AG09319 (cell line): Measurements from ENCODE around the gene ARG2.

ENCODE experiments used
- DNase-seq: peaks from one replicate; pipeline ENCODE4 v3.0.0-alpha.2; 2010; ENCODE audit warnings: low read depth; ENCODE audit errors: extremely low read depth
- TF ChIP-seq, protein P1 (sequence below): IDR thresholded peaks from 2 replicates; pipeline ENCODE4 v1.5.1; 2011; ENCODE audit warnings: low read depth, mild to moderate bottlenecking, inconsistent platforms, low read length, moderate library complexity

The ARG2 gene

DNA sequence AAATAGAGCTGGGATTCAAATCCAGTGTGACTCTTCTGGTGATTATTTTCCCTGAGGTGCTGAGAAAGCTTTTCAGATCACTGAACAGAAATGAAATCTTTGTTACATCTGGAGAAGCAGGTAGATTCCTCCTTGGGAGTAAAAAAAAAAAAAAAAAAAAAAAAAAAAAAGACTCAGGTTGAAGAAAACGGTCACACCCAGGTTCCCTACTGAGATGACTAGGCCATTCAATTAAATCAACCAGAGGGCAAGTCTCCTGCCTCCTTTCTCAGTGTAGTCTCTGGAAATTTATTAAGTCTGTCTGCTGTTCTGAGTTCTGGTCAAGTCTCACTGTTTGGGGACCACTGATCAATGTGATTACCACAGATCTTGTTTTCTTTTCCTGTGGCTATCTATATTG, 24.0 kb downstream of the ARG2 start:
- TF ChIP-seq, protein P1, sequence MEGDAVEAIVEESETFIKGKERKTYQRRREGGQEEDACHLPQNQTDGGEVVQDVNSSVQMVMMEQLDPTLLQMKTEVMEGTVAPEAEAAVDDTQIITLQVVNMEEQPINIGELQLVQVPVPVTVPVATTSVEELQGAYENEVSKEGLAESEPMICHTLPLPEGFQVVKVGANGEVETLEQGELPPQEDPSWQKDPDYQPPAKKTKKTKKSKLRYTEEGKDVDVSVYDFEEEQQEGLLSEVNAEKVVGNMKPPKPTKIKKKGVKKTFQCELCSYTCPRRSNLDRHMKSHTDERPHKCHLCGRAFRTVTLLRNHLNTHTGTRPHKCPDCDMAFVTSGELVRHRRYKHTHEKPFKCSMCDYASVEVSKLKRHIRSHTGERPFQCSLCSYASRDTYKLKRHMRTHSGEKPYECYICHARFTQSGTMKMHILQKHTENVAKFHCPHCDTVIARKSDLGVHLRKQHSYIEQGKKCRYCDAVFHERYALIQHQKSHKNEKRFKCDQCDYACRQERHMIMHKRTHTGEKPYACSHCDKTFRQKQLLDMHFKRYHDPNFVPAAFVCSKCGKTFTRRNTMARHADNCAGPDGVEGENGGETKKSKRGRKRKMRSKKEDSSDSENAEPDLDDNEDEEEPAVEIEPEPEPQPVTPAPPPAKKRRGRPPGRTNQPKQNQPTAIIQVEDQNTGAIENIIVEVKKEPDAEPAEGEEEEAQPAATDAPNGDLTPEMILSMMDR, result no peak
- no peak for DNase-seq

DNA sequence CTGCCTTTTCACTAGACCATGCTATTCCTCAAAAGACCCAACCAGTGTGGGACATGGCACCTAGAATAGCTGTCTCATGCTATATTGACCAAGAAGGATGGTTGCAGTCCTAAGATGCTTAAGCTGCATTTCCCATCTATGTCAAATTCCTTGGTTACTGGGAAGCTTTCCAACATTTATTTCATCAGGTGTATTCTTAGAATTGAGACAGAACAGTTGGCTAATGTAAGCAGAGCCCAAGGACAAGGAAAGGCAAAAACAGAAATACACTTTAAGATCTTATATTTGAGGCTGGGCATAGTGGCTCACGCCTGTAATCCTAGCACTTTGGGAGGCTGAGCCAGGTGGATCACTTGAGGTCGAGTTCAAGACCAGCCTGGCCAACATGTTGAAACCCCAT, 24.7 kb downstream of the ARG2 start:
- DNase-seq, result no peak
- TF ChIP-seq, protein P1, result no peak

DNA sequence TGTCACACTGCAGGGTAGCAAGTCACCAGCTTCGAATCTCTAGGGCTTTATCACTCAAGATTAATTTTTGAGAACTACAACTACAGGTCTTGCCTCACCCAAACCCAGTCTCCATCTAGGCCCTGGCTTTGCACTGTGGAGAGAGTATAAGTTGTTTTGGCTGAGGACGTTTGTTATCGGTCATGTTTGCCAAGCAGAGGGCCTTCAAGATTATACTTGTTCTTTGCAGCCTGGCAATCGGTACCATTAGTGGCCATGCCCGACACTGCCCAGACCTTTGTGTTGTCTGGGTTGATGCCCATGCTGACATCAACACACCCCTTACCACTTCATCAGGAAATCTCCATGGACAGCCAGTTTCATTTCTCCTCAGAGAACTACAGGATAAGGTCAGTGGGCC, 25.7 kb downstream of the ARG2 start:
- DNase-seq, result no peak
- TF ChIP-seq, protein P1, result no peak

DNA sequence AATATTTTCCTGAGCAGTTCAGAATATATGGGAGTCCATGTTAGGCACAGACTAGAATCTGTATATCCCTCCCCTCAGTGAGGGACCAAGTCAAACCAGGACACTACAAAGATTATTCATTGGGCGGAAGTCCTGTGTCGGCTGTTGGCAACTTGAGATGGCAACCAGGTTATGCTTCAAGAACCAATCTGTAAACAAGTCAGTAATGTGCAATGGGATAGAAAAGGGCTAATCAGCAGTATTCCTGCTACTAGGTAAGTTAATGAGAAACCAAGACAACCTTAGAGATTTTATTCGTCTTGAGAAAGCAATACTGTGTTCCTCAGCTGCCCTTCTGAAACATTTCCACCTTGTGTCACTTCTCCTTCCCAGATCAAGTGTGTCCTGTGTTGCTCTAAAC, 26.4 kb downstream of the ARG2 start:
- no peak for DNase-seq
- TF ChIP-seq, protein P1, result no peak

DNA sequence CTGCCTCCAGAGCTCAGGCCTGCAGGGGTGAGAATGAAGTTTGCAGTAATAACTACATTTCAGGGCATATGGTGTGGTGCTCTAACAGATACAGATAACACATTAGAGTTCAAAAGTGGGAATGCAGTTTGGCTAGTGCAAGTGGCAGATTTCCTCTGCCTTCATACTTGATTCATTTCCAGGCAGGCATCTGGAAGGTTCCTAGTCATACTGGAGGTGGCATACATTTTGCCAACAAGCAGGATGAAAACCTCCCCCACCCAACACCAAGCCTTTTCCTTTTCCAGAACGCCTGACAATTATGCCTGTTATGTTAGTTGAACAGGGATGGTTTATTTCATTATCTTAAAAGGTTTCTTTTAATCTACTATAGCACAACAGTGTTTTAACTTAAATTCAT, 30.4 kb downstream of the ARG2 start:
- no peak for DNase-seq
- TF ChIP-seq, protein P1, result no peak

DNA sequence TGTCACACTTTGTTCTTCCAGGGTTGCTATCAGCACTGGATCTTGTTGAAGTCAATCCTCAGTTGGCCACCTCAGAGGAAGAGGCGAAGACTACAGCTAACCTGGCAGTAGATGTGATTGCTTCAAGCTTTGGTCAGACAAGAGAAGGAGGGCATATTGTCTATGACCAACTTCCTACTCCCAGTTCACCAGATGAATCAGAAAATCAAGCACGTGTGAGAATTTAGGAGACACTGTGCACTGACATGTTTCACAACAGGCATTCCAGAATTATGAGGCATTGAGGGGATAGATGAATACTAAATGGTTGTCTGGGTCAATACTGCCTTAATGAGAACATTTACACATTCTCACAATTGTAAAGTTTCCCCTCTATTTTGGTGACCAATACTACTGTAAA, 31.0 kb downstream of the ARG2 start:
- TF ChIP-seq, protein P1, result no peak
- DNase-seq, result no peak

DNA sequence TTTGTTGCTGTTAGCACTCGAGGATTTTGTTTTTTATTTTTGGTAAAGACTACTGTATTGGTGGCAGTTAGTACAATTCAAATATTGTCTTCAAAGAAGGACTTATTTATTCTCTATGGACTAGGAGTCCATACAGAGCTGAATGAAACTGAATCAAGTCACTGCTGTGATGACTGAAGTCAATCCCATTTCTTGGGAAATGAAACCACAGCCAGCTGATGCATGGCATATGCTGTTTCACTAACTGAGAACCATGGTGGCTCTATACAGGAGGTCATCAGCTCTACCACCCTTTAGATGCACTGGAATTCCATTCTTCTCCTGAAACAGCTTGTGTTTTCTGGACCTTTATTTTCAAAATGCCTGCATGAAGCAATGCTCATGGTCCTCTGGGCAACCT, 32.5 kb downstream of the ARG2 start:
- TF ChIP-seq, protein P1, result no peak
- DNase-seq, result no peak
